Endothelial cell of umbilical vein (primary cell): ENCODE results near the gene CMBL. TPM values are rescaled to one million over a fixed set of nuclear protein-coding genes. Genes with fewer than 3 reads are reported as not detected.

ENCODE experiments used
- BruUV-seq: library from RNA; stranded (reverse); fragments of 400-500 nt; replicated peaks from 2 replicates; lab custom pipeline; 2021; lab: Mats Ljungman, UMichigan
- CTCF ChIA-PET: fragments of 300-600, 350-600 bp; sonication (Branson Sonifier 250); formaldehyde crosslinking; loops from one replicate; lab custom pipeline; 2021; ENCODE audit warnings: antibody characterized with exemption, inconsistent platforms; lab: Charles Lee
- POLR2A ChIA-PET: fragments of 300-600, 350-600 bp; sonication (Branson Sonifier 250); formaldehyde crosslinking; loops from one replicate; lab custom pipeline; 2021; ENCODE audit warnings: antibody characterized with exemption, inconsistent platforms; lab: Charles Lee
- DNase-seq: peaks from one replicate; pipeline ENCODE4 v3.0.0-alpha.2; 2011; ENCODE audit warnings: low read depth, low spot score
- FAIRE-seq: peaks from 2 replicates; lab custom pipeline; 2011; peaks lifted over from hg19 to GRCh38; lab: Jason Lieb, UNC
- H2AFZ ChIP-seq: 2 replicates; pipeline ENCODE4 v1.6.0; 2012; ENCODE audit warnings: low read depth, low read length, control low read depth, inconsistent platforms
- H3K27ac ChIP-seq: 2 replicates; pipeline ENCODE4 v1.5.1; 2011; ENCODE audit warnings: low read depth, mild to moderate bottlenecking, control low read depth, low read length, moderate library complexity; ENCODE audit not compliant: insufficient read depth
- H3K27me3 ChIP-seq, 2 experiments: 2 replicates each; pipeline versions ENCODE4 v1.6.0 to v1.6.1; 2011; ENCODE audit warnings: low read length in 2 of 2, mixed read lengths in 1 of 2; ENCODE audit not compliant: control insufficient read depth in 2 of 2, insufficient read depth in 2 of 2
- H3K36me3 ChIP-seq, 2 experiments: 2 replicates in 1 of 2; 3 replicates in 1 of 2; pipeline ENCODE4 v1.5.1; 2011; ENCODE audit warnings: low read length in 2 of 2, mild to moderate bottlenecking in 1 of 2, moderate library complexity in 1 of 2; ENCODE audit not compliant: control insufficient read depth in 2 of 2, insufficient read depth in 2 of 2; ENCODE audit errors: extremely low read depth in 1 of 2
- H3K4me1 ChIP-seq: 3 replicates; pipeline ENCODE4 v1.5.1; 2011; ENCODE audit warnings: mild to moderate bottlenecking, low read length; ENCODE audit not compliant: control insufficient read depth, insufficient read depth; ENCODE audit errors: extremely low read depth
- H3K4me2 ChIP-seq: 2 replicates; pipeline ENCODE4 v1.6.1; 2011; ENCODE audit warnings: low read length, control low read depth, mixed read lengths; ENCODE audit not compliant: insufficient read depth
- H3K4me3 ChIP-seq, 3 experiments: fragments of 200-600 bp in 1 of 3; sonication (generic), shearing (Covaris generic) in 1 of 3; replicated peaks in 1 of 3; 2 replicates each; pipeline ENCODE4 v1.5.1; 2011 to 2016; ENCODE audit warnings: control low read depth in 3 of 3, low read length in 3 of 3, mild to moderate bottlenecking in 2 of 3, inconsistent platforms in 1 of 3, low read depth in 1 of 3, moderate library complexity in 1 of 3; ENCODE audit not compliant: insufficient read depth in 1 of 3
- H3K79me2 ChIP-seq: 2 replicates; pipeline ENCODE4 v1.6.0; 2012; ENCODE audit warnings: low read length, inconsistent platforms; ENCODE audit not compliant: control insufficient read depth, insufficient read depth
- H3K9ac ChIP-seq: replicated peaks from 2 replicates; pipeline ENCODE3; 2011; ENCODE audit warnings: low read length, control low read depth; ENCODE audit not compliant: insufficient read depth; ENCODE audit errors: extremely low read depth
- H3K9me1 ChIP-seq: replicated peaks from 3 replicates; pipeline ENCODE4 v1.6.0; 2011; ENCODE audit warnings: mild to moderate bottlenecking, low read length; ENCODE audit not compliant: control insufficient read depth, insufficient read depth; ENCODE audit errors: extremely low read depth
- H3K9me3 ChIP-seq: replicated peaks from 2 replicates; pipeline ENCODE4 v1.5.1; 2012; ENCODE audit warnings: low read length, inconsistent platforms; ENCODE audit not compliant: control insufficient read depth, insufficient read depth
- H4K20me1 ChIP-seq: replicated peaks from 2 replicates; pipeline ENCODE3; 2011; ENCODE audit warnings: mild to moderate bottlenecking, low read length; ENCODE audit not compliant: control insufficient read depth, insufficient read depth; ENCODE audit errors: extremely low read depth
- EZH2 ChIP-seq: IDR thresholded peaks from 2 replicates; pipeline ENCODE4 v1.6.1; 2012; ENCODE audit warnings: borderline replicate concordance, low read depth, mild to moderate bottlenecking, moderate library complexity, low read length, inconsistent platforms; ENCODE audit not compliant: severe bottlenecking
- FOS ChIP-seq: IDR thresholded peaks from 2 replicates; pipeline ENCODE4 v1.6.1; 2011; ENCODE audit warnings: mild to moderate bottlenecking, low read length, moderate library complexity, borderline replicate concordance; ENCODE audit not compliant: insufficient read depth
- GATA2 ChIP-seq: IDR thresholded peaks from 2 replicates; pipeline ENCODE4 v1.7.0; 2011; ENCODE audit warnings: low read depth, mild to moderate bottlenecking, moderate library complexity, mixed read lengths, low read length; ENCODE audit not compliant: insufficient read length, insufficient read depth
- JUN ChIP-seq: IDR thresholded peaks from 2 replicates; pipeline ENCODE4 v1.6.1; 2011; ENCODE audit warnings: borderline replicate concordance, low read depth; ENCODE audit not compliant: insufficient read length, insufficient read depth
- MYC ChIP-seq: IDR thresholded peaks from one replicate; pipeline ENCODE4 v1.6.1; 2011; ENCODE audit warnings: mild to moderate bottlenecking, low read depth, low read length
- POLR2A ChIP-seq: IDR thresholded peaks from 2 replicates; pipeline ENCODE4 v1.6.1; 2012; ENCODE audit warnings: low read depth, mild to moderate bottlenecking, control low read depth, low read length
- POLR2AphosphoS5 ChIP-seq: IDR thresholded peaks from 2 replicates; pipeline ENCODE4 v1.6.1; 2012; ENCODE audit warnings: low read depth, mild to moderate bottlenecking, control low read depth, low read length, moderate library complexity; ENCODE audit not compliant: insufficient read depth
- dilution Hi-C: fragments of 300-500 bp; cut with MboI; formaldehyde crosslinking; loops from one replicate; pipeline ENCODE4 v1.15.0; 2019; ENCODE audit warnings: low sequenced_read_pairs; ENCODE audit not compliant: extremely low pct_ligation_motif_present
- intact Hi-C: fragments of 100-400 bp; cut with micrococcal nuclease; formaldehyde crosslinking; loops from one replicate; pipeline ENCODE4 v1.10.0; 2022
- polyA plus RNA-seq, 4 experiments: library from polyadenylated mRNA; depleted of rRNA in 3 of 4; stranded (reverse) in 3 of 4; unstranded in 1 of 4; fragments of >200 nt; gene quantifications; 2 replicates each; pipeline versions ENCODE4 v1.2.1 to v1.2.3, GENCODE V29; 2011 to 2012; ENCODE audit warnings: missing spikeins in 1 of 4
- total RNA-seq: library from RNA; stranded (reverse); gene quantifications from 2 replicates; pipeline ENCODE4 v1.2.3, GENCODE V29; 2021
- TF ChIP-seq, protein P1 (sequence below): IDR thresholded peaks from 2 replicates; pipeline ENCODE4 v1.6.1; 2011; ENCODE audit not compliant: insufficient read depth, insufficient read length
- TF ChIP-seq, protein P2 (sequence below), 2 donors: IDR thresholded peaks; 1 replicate in 1 of 2; 2 replicates in 1 of 2; pipeline ENCODE4 v1.5.1; 2011; ENCODE audit warnings: low read length in 2 of 2, mild to moderate bottlenecking in 2 of 2, moderate library complexity in 2 of 2, control low read depth in 1 of 2, inconsistent platforms in 1 of 2, low read depth in 1 of 2; ENCODE audit not compliant: insufficient read depth in 1 of 2; ENCODE audit errors: extremely low read depth in 1 of 2

Gene CMBL
- total and polyA plus RNA-seq, 2 donors (not counting 3 experiments of a cell fraction or from before 2014, with no cell fraction given), result 15.9 to 19.8 TPM

- H3K27me3 ChIP-seq, result no peaks in the 10 kb centered on the region
- H3K79me2 ChIP-seq, result no peaks in the 10 kb centered on the region
- no peak overlapping the region for H3K4me3 ChIP-seq
- BruUV-seq, result no TSS peak
- dilution Hi-C loops, result no loop called here
- CTCF ChIA-PET, result interaction anchor here (1.2 to 1.6 kb wide), 3 partner anchors 12 to 18 kb away, joined by 3 to 5 read pairs (median 4); no protein-coding TSS in a partner anchor
- intact Hi-C loops, result no loop called here
- peak overlapping the region; percentile 19 for H2AFZ ChIP-seq
- POLR2A ChIA-PET, result no interaction called here
- H3K9me3 ChIP-seq, result no peaks in the 10 kb centered on the region
- H3K9me1 ChIP-seq, result no peaks in the 10 kb centered on the region
- DNase-seq (no peak), FAIRE-seq (no peak)
- H3K4me1 ChIP-seq, result no peaks in the 10 kb centered on the region
- no peaks in the 10 kb centered on the region for H3K36me3 ChIP-seq
- H3K4me2 ChIP-seq, result no peak overlapping the region
- no peak overlapping the region for H3K9ac ChIP-seq
- TF ChIP-seq EZH2, result no peak
- TF ChIP-seq JUN, result no peak
- TF ChIP-seq, protein P1, sequence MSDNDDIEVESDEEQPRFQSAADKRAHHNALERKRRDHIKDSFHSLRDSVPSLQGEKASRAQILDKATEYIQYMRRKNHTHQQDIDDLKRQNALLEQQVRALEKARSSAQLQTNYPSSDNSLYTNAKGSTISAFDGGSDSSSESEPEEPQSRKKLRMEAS, result no peak
- no peak for TF ChIP-seq POLR2A
- TF ChIP-seq POLR2AphosphoS5, result no peak
- TF ChIP-seq MYC, result no peak
- TF ChIP-seq GATA2, result no peak
- TF ChIP-seq, protein P2, sequence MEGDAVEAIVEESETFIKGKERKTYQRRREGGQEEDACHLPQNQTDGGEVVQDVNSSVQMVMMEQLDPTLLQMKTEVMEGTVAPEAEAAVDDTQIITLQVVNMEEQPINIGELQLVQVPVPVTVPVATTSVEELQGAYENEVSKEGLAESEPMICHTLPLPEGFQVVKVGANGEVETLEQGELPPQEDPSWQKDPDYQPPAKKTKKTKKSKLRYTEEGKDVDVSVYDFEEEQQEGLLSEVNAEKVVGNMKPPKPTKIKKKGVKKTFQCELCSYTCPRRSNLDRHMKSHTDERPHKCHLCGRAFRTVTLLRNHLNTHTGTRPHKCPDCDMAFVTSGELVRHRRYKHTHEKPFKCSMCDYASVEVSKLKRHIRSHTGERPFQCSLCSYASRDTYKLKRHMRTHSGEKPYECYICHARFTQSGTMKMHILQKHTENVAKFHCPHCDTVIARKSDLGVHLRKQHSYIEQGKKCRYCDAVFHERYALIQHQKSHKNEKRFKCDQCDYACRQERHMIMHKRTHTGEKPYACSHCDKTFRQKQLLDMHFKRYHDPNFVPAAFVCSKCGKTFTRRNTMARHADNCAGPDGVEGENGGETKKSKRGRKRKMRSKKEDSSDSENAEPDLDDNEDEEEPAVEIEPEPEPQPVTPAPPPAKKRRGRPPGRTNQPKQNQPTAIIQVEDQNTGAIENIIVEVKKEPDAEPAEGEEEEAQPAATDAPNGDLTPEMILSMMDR (IDR thresholded peaks at IDR 0.05; ENCODE audit: extremely low read depth in 1 of 2, insufficient read depth in 1 of 2, low read depth in 1 of 2, low read length in 2 of 2), result no peak
- no peak for TF ChIP-seq FOS
- H4K20me1 ChIP-seq, result no peaks in the 10 kb centered on the region
- no peak overlapping the region for H3K27ac ChIP-seq
Observed at GRCh38 chr5:10301842-10302610, 5.7 kb downstream of the CMBL start.
